ENCODE data around the gene TFF3. TPM values are rescaled to one million over a fixed set of nuclear protein-coding genes. Genes with fewer than 3 reads are reported as not detected.

Gene TFF3
- total RNA-seq, 1 donor = not detected

DNA sequence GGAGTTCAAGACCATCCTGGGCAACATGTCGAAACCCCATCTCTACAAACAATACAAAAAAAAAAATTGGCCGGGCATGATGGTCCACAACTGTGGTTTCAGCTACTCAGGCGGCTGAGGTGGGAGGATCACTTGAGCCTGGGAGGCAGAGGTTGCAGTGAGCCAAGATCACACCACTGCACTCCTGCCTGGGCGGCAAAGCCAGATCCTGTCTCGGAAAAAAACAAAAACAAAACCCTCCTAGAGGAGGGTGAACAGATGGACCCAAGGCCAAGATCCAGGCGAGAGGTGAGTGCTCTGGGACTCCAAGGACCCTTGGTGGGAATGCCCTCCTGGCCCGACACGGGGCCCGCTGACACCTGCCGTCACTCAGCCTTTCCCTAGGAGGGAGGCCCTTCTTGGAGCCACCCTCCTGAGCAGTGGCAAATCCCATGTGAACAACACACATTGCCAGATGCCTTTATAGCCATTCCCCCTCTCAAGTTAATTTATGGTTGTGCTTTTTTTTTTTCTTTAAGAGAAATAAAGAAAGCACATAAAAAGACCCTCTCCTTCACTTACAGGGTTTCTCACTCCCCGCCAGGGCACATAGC, 35.2 kb upstream of the TFF3 start:
- H2AFZ ChIP-seq (ENCODE audit: low read length) = no peak overlapping the region
- DNase-seq (ENCODE audit: insufficient read length, low spot score, missing footprints) = no peak
- no peaks in the 10 kb centered on the region for H3K36me3 ChIP-seq (ENCODE audit: insufficient read depth, low read length)
- H3K9me3 ChIP-seq (ENCODE audit: low read depth, low read length) = no peaks in the 10 kb centered on the region
- H3K27me3 ChIP-seq (ENCODE audit: insufficient read depth, low read length) = no peaks in the 10 kb centered on the region
- H3K27ac ChIP-seq (ENCODE audit: low read depth, low read length) = no peak overlapping the region
- H3K4me1 ChIP-seq (ENCODE audit: insufficient read depth, low read length) = no peaks in the 10 kb centered on the region
- H4K20me1 ChIP-seq (ENCODE audit: insufficient read depth, low read length) = no peaks in the 10 kb centered on the region
- H3K79me2 ChIP-seq (ENCODE audit: insufficient read depth, low read length) = no peaks in the 10 kb centered on the region
- TF ChIP-seq, protein P1, sequence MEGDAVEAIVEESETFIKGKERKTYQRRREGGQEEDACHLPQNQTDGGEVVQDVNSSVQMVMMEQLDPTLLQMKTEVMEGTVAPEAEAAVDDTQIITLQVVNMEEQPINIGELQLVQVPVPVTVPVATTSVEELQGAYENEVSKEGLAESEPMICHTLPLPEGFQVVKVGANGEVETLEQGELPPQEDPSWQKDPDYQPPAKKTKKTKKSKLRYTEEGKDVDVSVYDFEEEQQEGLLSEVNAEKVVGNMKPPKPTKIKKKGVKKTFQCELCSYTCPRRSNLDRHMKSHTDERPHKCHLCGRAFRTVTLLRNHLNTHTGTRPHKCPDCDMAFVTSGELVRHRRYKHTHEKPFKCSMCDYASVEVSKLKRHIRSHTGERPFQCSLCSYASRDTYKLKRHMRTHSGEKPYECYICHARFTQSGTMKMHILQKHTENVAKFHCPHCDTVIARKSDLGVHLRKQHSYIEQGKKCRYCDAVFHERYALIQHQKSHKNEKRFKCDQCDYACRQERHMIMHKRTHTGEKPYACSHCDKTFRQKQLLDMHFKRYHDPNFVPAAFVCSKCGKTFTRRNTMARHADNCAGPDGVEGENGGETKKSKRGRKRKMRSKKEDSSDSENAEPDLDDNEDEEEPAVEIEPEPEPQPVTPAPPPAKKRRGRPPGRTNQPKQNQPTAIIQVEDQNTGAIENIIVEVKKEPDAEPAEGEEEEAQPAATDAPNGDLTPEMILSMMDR (IDR thresholded peaks at IDR 0.05; ENCODE audit: extremely low read depth, low read depth, low read length) = no peak
- H3K4me2 ChIP-seq (ENCODE audit: insufficient read depth, low read length) = no peak overlapping the region
- H3K4me3 ChIP-seq (ENCODE audit: insufficient read depth, low read length) = no peak overlapping the region

DNA sequence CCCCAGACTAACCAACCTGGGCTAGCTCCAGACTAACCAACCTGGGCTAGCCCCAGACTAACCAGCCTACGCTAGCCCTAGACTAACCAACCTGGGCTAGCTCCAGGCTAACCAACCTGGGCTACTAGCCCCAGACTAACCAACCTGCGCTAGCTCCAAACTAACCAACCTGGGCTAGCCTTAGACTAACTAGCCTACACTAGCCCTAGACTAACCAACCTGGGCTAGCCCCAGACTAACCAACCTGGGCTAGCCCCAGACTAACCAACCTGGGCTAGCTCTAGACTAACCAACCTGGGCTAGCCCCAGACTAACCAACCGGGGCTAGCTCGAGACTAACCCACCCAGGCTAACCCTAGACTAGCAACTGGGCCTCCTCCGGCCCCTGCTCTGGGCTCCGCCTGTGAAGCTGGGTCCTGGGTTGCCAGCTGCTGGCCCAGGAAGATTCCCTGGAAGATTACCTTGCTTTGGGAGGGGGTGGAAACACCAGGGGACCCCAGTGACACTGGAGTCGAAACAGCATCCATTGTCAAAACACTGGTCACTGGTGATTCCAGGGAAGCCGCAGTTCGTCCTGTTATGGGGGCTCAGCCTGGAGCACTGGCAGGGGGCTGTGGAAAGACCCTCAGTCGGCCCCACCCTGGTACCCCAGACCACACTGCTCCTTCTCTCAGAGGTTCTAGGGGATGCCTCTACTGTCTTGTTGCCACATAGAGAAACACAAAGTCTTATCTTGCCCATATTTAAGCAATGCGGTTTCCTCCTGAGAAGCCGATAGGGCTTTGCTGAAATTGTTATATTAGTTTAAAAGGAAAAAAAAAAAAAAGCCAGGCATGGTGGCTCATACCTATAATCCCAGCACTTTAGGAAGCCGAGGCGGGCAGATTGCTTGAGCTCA, 34.5 kb upstream of the TFF3 start:
- H3K4me3 ChIP-seq (ENCODE audit: insufficient read depth, low read length) = no peak overlapping the region
- no peaks in the 10 kb centered on the region for H3K36me3 ChIP-seq (ENCODE audit: insufficient read depth, low read length)
- H3K27ac ChIP-seq (ENCODE audit: low read depth, low read length) = no peak overlapping the region
- no peaks in the 10 kb centered on the region for H4K20me1 ChIP-seq (ENCODE audit: insufficient read depth, low read length)
- H3K9me3 ChIP-seq (ENCODE audit: low read depth, low read length) = no peaks in the 10 kb centered on the region
- no peak for DNase-seq (ENCODE audit: insufficient read length, low spot score, missing footprints)
- H2AFZ ChIP-seq (ENCODE audit: low read length) = no peak overlapping the region
- H3K27me3 ChIP-seq (ENCODE audit: insufficient read depth, low read length) = no peaks in the 10 kb centered on the region
- no peaks in the 10 kb centered on the region for H3K4me1 ChIP-seq (ENCODE audit: insufficient read depth, low read length)
- no peaks in the 10 kb centered on the region for H3K79me2 ChIP-seq (ENCODE audit: insufficient read depth, low read length)
- TF ChIP-seq, protein P1 (IDR thresholded peaks at IDR 0.05; ENCODE audit: extremely low read depth, low read depth, low read length) = no peak
- no peak overlapping the region for H3K4me2 ChIP-seq (ENCODE audit: insufficient read depth, low read length)

DNA sequence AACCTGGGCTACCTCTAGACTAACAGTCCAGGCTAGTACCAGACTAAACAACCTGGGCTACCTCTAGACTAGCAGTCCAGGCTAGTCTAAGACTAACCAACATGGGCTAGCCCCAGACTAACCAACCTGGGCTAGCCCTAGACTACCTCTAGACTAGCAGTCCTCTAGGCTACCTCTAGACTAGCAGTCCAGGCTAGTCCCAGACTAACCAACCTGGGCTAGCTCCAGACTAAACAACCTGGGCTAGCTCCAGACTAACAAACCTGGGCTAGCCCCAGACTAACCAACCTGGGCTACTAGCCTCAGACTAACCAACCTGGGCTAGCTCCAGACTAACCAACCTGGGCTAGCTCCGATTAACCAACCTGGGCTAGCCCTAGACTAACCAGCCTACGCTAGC, 33.6 kb upstream of the TFF3 start:
- Histone ChIP-seq H2AFZ (ENCODE audit: low read length) (no peak overlapping the region), H3K79me2 (ENCODE audit: insufficient read depth, low read length) (no peaks in the 10 kb centered on the region), H3K27ac (ENCODE audit: low read depth, low read length) (no peak overlapping the region), H3K4me1 (ENCODE audit: insufficient read depth, low read length) (no peaks in the 10 kb centered on the region), H3K36me3 (ENCODE audit: insufficient read depth, low read length) (no peaks in the 10 kb centered on the region), H3K9me3 (ENCODE audit: low read depth, low read length) (no peaks in the 10 kb centered on the region), H3K4me2 (ENCODE audit: insufficient read depth, low read length) (no peak overlapping the region), H4K20me1 (ENCODE audit: insufficient read depth, low read length) (no peaks in the 10 kb centered on the region), H3K27me3 (ENCODE audit: insufficient read depth, low read length) (no peaks in the 10 kb centered on the region), H3K4me3 (ENCODE audit: insufficient read depth, low read length) (no peak overlapping the region)
- TF ChIP-seq, protein P1 (IDR thresholded peaks at IDR 0.05; ENCODE audit: extremely low read depth, low read depth, low read length) = no peak
- no peak for DNase-seq (ENCODE audit: insufficient read length, low spot score, missing footprints)

DNA sequence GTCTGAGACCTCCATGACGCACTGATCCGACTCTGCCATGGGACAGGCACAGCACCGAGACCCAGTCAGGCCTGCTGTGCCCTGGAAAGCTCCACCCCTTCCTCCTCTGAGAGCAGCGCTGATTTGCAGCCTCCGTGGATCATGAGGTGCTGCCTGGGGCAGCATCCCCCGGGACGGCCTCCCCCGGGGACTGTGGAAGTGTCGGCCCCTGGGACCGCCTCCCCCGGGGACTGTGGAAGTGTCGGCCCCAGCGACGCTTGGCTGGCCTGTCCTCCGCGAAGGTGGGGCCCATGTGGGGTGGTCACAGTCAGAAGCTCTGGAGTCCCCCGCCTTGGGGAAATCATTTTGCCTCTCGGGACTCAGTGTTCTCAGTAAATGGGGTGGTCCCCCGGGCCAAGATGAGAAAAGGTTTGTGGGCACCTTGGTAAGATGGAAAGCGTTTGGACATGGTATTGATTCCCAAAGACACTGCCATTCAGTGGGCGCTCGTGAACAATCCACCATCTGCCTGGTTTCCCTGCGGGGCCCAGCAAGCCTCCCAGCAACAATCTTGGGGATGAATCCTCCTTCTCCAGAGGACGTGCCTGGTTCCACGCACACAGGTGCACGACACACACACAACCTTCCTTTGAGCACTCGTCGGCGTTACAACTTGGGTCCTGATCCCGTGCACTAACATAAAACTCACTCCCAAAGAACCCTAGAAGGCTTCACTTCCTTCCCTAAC, 32.6 kb upstream of the TFF3 start:
- no peak overlapping the region for H3K27ac ChIP-seq (ENCODE audit: low read depth, low read length)

More for the DNA sequence above, 32.6 kb upstream of the TFF3 start:
- Histone ChIP-seq H2AFZ (ENCODE audit: low read length) (no peak overlapping the region), H3K36me3 (ENCODE audit: insufficient read depth, low read length) (no peaks in the 10 kb centered on the region), H3K4me1 (ENCODE audit: insufficient read depth, low read length) (no peaks in the 10 kb centered on the region), H3K79me2 (ENCODE audit: insufficient read depth, low read length) (no peaks in the 10 kb centered on the region), H3K4me3 (ENCODE audit: insufficient read depth, low read length) (no peak overlapping the region), H3K27me3 (ENCODE audit: insufficient read depth, low read length) (no peaks in the 10 kb centered on the region), H4K20me1 (ENCODE audit: insufficient read depth, low read length) (no peaks in the 10 kb centered on the region), H3K4me2 (ENCODE audit: insufficient read depth, low read length) (no peak overlapping the region), H3K9me3 (ENCODE audit: low read depth, low read length) (no peaks in the 10 kb centered on the region)
- no peak for DNase-seq (ENCODE audit: insufficient read length, low spot score, missing footprints)
- TF ChIP-seq, protein P1 (IDR thresholded peaks at IDR 0.05; ENCODE audit: extremely low read depth, low read depth, low read length) = no peak
